Cardiac muscle cell (in vitro differentiated cells and primary cell): ENCODE results near the gene FNDC1. TPM values are rescaled to one million over a fixed set of nuclear protein-coding genes. Genes with fewer than 3 reads are reported as not detected.

Experiments used
- DNase-seq, 2 donors: peaks; one replicate each; pipeline versions ENCODE4 v3.0.0 to v3.0.0-alpha.2; 2010 to 2017; ENCODE audit warnings: low read depth in 1 of 2, low spot score in 1 of 2
- H3K27ac ChIP-seq: fragments of 200-600 bp; sonication (generic); 2 replicates; pipeline ENCODE4 v1.5.1; 2016
- H3K27me3 ChIP-seq: fragments of 200-600 bp; sonication (generic); 2 replicates; pipeline ENCODE4 v1.6.0; 2016; ENCODE audit warnings: control low read depth
- H3K36me3 ChIP-seq: fragments of 200-600 bp; sonication (generic); 2 replicates; pipeline ENCODE4 v1.5.1; 2016; ENCODE audit warnings: control low read depth
- H3K4me1 ChIP-seq: fragments of 200-600 bp; sonication (generic); 2 replicates; pipeline ENCODE4 v1.8.1; 2017; ENCODE audit warnings: low read depth, mild to moderate bottlenecking, mixed run types
- H3K4me3 ChIP-seq: fragments of 200-600 bp; sonication (generic); 2 replicates; pipeline ENCODE4 v1.5.1; 2016; ENCODE audit warnings: mild to moderate bottlenecking
- H3K9me3 ChIP-seq: fragments of 200-600 bp; sonication (generic); 2 replicates; pipeline ENCODE4 v1.5.1; 2017; ENCODE audit warnings: low read depth, mild to moderate bottlenecking, control low read depth
- CTCF ChIP-seq: IDR thresholded peaks from 2 replicates; pipeline ENCODE4 v1.5.1; 2012; ENCODE audit warnings: low read depth, mild to moderate bottlenecking, low read length
- polyA plus RNA-seq: library from polyadenylated mRNA; unstranded; fragments of >200 nt; fragmentation: Nextera tagmentation; extraction: Ambion mirVana; gene quantifications from 2 replicates; pipeline ENCODE4 v1.2.1, GENCODE V29; 2016
- total RNA-seq: library from RNA; depleted of rRNA; stranded (reverse); fragments of >200 nt; gene quantifications from 2 replicates; pipeline ENCODE4 v1.2.3, GENCODE V29; 2016

FNDC1 gene
- total and polyA plus RNA-seq, 2 experiments from 2014 or later: 0.30 TPM; not detected in 1

- Histone ChIP-seq H3K4me1 (no peaks in the 10 kb centered on the region), H3K36me3 (no peaks in the 10 kb centered on the region), H3K27me3 (no peaks in the 10 kb centered on the region), H3K27ac (no peak overlapping the region), H3K4me3 (no peak overlapping the region), H3K9me3 (no peaks in the 10 kb centered on the region)
- DNase-seq: no peak
- no peak for TF ChIP-seq CTCF
Observed at GRCh38 chr6:159304641-159305040, 135.4 kb downstream of the FNDC1 start.

GRCh38 chr6:159305159-159305558 is 136.0 kb downstream of the FNDC1 start:
- Histone ChIP-seq H3K27ac (no peak overlapping the region), H3K27me3 (no peaks in the 10 kb centered on the region), H3K4me3 (no peak overlapping the region), H3K4me1 (no peaks in the 10 kb centered on the region), H3K9me3 (no peaks in the 10 kb centered on the region), H3K36me3 (no peaks in the 10 kb centered on the region)
- no peak for TF ChIP-seq CTCF
- no peak for DNase-seq

- no peak overlapping the region for H3K27ac ChIP-seq
- no peaks in the 10 kb centered on the region for H3K27me3 ChIP-seq
- H3K4me3 ChIP-seq: no peak overlapping the region
- H3K9me3 ChIP-seq: no peaks in the 10 kb centered on the region
- H3K4me1 ChIP-seq: no peaks in the 10 kb centered on the region
- DNase-seq: peak in 1 of 2 donors; percentile 42
- TF ChIP-seq CTCF: peak; percentile 10
- H3K36me3 ChIP-seq: no peaks in the 10 kb centered on the region
Observed at GRCh38 chr6:159305804-159306537, 136.8 kb downstream of the FNDC1 start.

GRCh38 chr6:159307246-159307790 is 138.1 kb downstream of the FNDC1 start:
- no peak for TF ChIP-seq CTCF
- Histone ChIP-seq H3K4me3 (no peak overlapping the region), H3K4me1 (no peaks in the 10 kb centered on the region), H3K36me3 (no peaks in the 10 kb centered on the region), H3K27ac (no peak overlapping the region), H3K9me3 (no peaks in the 10 kb centered on the region), H3K27me3 (no peaks in the 10 kb centered on the region)
- DNase-seq: no peak

- Histone ChIP-seq H3K4me1 (no peaks in the 10 kb centered on the region), H3K27me3 (no peaks in the 10 kb centered on the region), H3K27ac (no peak overlapping the region), H3K4me3 (no peak overlapping the region), H3K9me3 (no peaks in the 10 kb centered on the region), H3K36me3 (no peaks in the 10 kb centered on the region)
- no peak for DNase-seq
- TF ChIP-seq CTCF: no peak
Observed at GRCh38 chr6:159308198-159308597, 139.0 kb downstream of the FNDC1 start.
